NCI-H345 treated with DMSO at 0.1 percent for 48 hours (cell line): ENCODE data around the gene HPCAL4.
A peak's percentile ranks its signal among the peaks of the same experiment; 100 is the strongest.

ENCODE experiments used
- DNase-seq: peaks from one replicate; lab custom pipeline; 2025; ENCODE audit not compliant: unreplicated experiment; lab: John Stamatoyannopoulos, UW

HPCAL4 gene

GRCh38 chr1:39678889-39679288, 12.3 kb downstream of the HPCAL4 start:
- no peak for DNase-seq

- DNase-seq, result no peak
Observed at GRCh38 chr1:39677645-39678044, 13.6 kb downstream of the HPCAL4 start.

- DNase-seq, result no peak
Observed at GRCh38 chr1:39676948-39677548, 14.2 kb downstream of the HPCAL4 start.

GRCh38 chr1:39675220-39675619, 16.0 kb downstream of the HPCAL4 start:
- DNase-seq, result no peak

- DNase-seq, result no peak
Observed at GRCh38 chr1:39673215-39673614, 18.0 kb downstream of the HPCAL4 start.

- no peak for DNase-seq
Observed at GRCh38 chr1:39672551-39672947, 18.7 kb downstream of the HPCAL4 start.

- DNase-seq, result no peak
Observed at GRCh38 chr1:39671793-39672550, 19.3 kb downstream of the HPCAL4 start, which contains the start of gene NT5C1A. NT5C1A (minus strand) TSS chr1:39672107; CDS start chr1:39672038, 69 bp downstream.

GRCh38 chr1:39671433-39671792, 19.8 kb downstream of the HPCAL4 start:
- DNase-seq, result no peak

GRCh38 chr1:39670689-39671088, 20.5 kb downstream of the HPCAL4 start:
- DNase-seq, result no peak

- no peak for DNase-seq
Observed at GRCh38 chr1:39668894-39669293, 22.3 kb downstream of the HPCAL4 start.

- DNase-seq, result no peak
Observed at GRCh38 chr1:39668111-39668510, 23.1 kb downstream of the HPCAL4 start.

- DNase-seq, result no peak
Observed at GRCh38 chr1:39666772-39667171, 24.5 kb downstream of the HPCAL4 start.

- no peak for DNase-seq
Observed at GRCh38 chr1:39663559-39663958, 27.7 kb downstream of the HPCAL4 start.

GRCh38 chr1:39662861-39663260, 28.4 kb downstream of the HPCAL4 start:
- no peak for DNase-seq

- DNase-seq, result no peak
Observed at GRCh38 chr1:39659538-39659937, 31.7 kb downstream of the HPCAL4 start.

GRCh38 chr1:39659110-39659509, 32.1 kb downstream of the HPCAL4 start:
- no peak for DNase-seq

GRCh38 chr1:39657923-39658485, 33.2 kb downstream of the HPCAL4 start:
- DNase-seq, result peak; percentile 13

- no peak for DNase-seq
Observed at GRCh38 chr1:39657402-39657801, 33.8 kb downstream of the HPCAL4 start.

GRCh38 chr1:39656391-39656790, 34.8 kb downstream of the HPCAL4 start:
- DNase-seq, result no peak

GRCh38 chr1:39655578-39656268, 35.5 kb downstream of the HPCAL4 start:
- DNase-seq, result no peak

GRCh38 chr1:39654291-39654690, 36.9 kb downstream of the HPCAL4 start:
- DNase-seq, result no peak

- peak; percentile 67 for DNase-seq
Observed at GRCh38 chr1:39653546-39654031, 37.6 kb downstream of the HPCAL4 start.
